Stomach (tissue), 4 donors: ENCODE measurements around the gene NUTF2.

Experiments used
- CTCF ChIP-seq, 7 experiments: fragments of 450-650 bp in 4 of 7; fragments of 200-600 bp in 3 of 7; sonication (generic) in 3 of 7; IDR thresholded peaks; one replicate each; pipeline ENCODE4 v1.5.1; 2016 to 2019; ENCODE audit warnings: antibody characterized with exemption in 7 of 7, control low read depth in 2 of 7, mild to moderate bottlenecking in 1 of 7
- POLR2A ChIP-seq, 4 donors: fragments of 450-650 bp; IDR thresholded peaks; one replicate each; pipeline ENCODE4 v1.6.1; 2016; ENCODE audit warnings: antibody characterized with exemption in 4 of 4, control low read depth in 2 of 4, mild to moderate bottlenecking in 1 of 4, moderate library complexity in 1 of 4

GRCh38 chr16:67820608-67821259 lies 26.0 kb upstream of the NUTF2 start:
- TF ChIP-seq CTCF (IDR thresholded peaks at IDR 0.05) (no peak), POLR2A (IDR thresholded peaks at IDR 0.05) (no peak)
